Measurements from ENCODE around the gene PIR.

Gene PIR

DNA sequence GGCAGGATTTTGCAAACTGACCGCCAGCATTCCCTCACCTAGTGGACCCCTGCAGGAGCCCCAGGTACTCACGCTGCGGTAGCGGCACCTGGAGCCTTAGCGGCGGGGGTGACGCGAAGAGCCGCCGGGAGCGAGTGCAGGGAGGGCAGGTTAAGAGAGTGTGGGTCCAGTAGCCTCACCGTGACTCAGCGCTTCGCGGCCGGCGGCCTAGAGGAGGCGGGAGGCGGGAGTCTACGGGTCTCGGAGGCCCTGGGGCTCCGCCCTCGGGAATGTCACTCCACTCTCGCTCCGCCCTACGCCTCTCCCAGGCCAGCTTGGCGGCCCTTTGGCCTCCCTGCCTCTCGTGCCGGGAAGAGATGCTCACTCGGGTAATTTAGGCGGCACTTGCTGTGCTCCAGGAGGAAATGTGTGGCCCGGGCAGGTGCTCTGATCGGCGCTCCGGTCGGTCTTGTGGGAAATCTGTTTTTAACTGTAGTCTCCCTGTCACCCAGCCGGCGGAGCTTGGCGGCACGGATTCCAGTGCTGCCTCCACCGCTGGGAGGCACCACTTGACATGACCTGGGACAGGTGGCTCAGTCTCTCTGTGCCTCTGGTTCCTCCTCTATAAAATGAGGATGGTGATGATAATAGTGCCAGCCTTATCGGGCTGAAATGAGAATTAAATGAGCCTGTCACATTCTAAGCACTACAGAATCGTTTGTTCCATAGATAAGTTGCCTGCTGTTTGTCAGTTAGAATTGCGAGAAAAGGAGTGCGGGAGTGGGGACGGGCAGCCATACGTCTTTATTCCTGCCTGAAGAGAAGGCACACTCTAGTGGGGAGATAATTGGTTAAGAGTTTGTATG is at the start of gene PIR (continued):
- 0 out of 2 replicates have a peak, but pooled peaks have one; percentile 76 for TF ChIP-seq TRIM28 (IDR thresholded peaks at IDR 0.05; ENCODE audit: borderline replicate concordance, low read length)
- TF ChIP-seq ZNF600 (tag by site-specific recombination; IDR thresholded peaks at IDR 0.05): no peak
- TF ChIP-seq RBAK (tag by site-specific recombination; IDR thresholded peaks at IDR 0.05): no peak
- TF ChIP-seq ZNF202 (tag by site-specific recombination; IDR thresholded peaks at IDR 0.05; ENCODE audit: borderline replicate concordance): no peak
- TF ChIP-seq ZNF549 (tag by site-specific recombination; IDR thresholded peaks at IDR 0.05): no peak
- TF ChIP-seq ZNF701 (tag by site-specific recombination; IDR thresholded peaks at IDR 0.05): no peak
- TF ChIP-seq, protein P1, sequence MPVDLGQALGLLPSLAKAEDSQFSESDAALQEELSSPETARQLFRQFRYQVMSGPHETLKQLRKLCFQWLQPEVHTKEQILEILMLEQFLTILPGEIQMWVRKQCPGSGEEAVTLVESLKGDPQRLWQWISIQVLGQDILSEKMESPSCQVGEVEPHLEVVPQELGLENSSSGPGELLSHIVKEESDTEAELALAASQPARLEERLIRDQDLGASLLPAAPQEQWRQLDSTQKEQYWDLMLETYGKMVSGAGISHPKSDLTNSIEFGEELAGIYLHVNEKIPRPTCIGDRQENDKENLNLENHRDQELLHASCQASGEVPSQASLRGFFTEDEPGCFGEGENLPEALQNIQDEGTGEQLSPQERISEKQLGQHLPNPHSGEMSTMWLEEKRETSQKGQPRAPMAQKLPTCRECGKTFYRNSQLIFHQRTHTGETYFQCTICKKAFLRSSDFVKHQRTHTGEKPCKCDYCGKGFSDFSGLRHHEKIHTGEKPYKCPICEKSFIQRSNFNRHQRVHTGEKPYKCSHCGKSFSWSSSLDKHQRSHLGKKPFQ (tag by site-specific recombination; IDR thresholded peaks at IDR 0.05): no peak
- peak; percentile 73 for TF ChIP-seq SP2 (tag by site-specific recombination; IDR thresholded peaks at IDR 0.05)
- TF ChIP-seq KLF16 (tag by site-specific recombination; IDR thresholded peaks at IDR 0.05): 0 out of 2 replicates have a peak, but pooled peaks have one; percentile 11
- TF ChIP-seq ZNF112 (tag by site-specific recombination; IDR thresholded peaks at IDR 0.05): no peak
- TF ChIP-seq ZBTB20 (tag by site-specific recombination; IDR thresholded peaks at IDR 0.05): no peak
- no peak for TF ChIP-seq ZNF366 (tag by site-specific recombination; conservative IDR thresholded peaks at IDR 0.05)
- no peak for TF ChIP-seq ZNF223 (tag by site-specific recombination; IDR thresholded peaks at IDR 0.05)
- TF ChIP-seq, protein P2, sequence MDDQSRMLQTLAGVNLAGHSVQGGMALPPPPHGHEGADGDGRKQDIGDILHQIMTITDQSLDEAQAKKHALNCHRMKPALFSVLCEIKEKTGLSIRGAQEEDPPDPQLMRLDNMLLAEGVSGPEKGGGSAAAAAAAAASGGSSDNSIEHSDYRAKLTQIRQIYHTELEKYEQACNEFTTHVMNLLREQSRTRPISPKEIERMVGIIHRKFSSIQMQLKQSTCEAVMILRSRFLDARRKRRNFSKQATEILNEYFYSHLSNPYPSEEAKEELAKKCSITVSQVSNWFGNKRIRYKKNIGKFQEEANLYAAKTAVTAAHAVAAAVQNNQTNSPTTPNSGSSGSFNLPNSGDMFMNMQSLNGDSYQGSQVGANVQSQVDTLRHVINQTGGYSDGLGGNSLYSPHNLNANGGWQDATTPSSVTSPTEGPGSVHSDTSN (CRISPR knock-in tag; IDR thresholded peaks at IDR 0.05): no peak
- no peak for TF ChIP-seq ZNF624 (tag by site-specific recombination; IDR thresholded peaks at IDR 0.05)
- TF ChIP-seq ZXDB (tag by site-specific recombination; IDR thresholded peaks at IDR 0.05): peak; percentile 40; the same call in 1 of the 2 replicates
- TF ChIP-seq ZNF837 (tag by site-specific recombination; IDR thresholded peaks at IDR 0.05): no peak
- TF ChIP-seq KLF1 (tag by site-specific recombination; IDR thresholded peaks at IDR 0.05): no peak
- TF ChIP-seq ZNF777 (tag by site-specific recombination; IDR thresholded peaks at IDR 0.05; ENCODE audit: borderline replicate concordance): no peak
- no peak for TF ChIP-seq ZNF174 (tag by site-specific recombination; IDR thresholded peaks at IDR 0.05)
- TF ChIP-seq, protein P3, sequence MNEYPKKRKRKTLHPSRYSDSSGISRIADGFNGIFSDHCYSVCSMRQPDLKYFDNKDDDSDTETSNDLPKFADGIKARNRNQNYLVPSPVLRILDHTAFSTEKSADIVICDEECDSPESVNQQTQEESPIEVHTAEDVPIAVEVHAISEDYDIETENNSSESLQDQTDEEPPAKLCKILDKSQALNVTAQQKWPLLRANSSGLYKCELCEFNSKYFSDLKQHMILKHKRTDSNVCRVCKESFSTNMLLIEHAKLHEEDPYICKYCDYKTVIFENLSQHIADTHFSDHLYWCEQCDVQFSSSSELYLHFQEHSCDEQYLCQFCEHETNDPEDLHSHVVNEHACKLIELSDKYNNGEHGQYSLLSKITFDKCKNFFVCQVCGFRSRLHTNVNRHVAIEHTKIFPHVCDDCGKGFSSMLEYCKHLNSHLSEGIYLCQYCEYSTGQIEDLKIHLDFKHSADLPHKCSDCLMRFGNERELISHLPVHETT (tag by site-specific recombination; IDR thresholded peaks at IDR 0.05): no peak
- TF ChIP-seq SETDB1 (IDR thresholded peaks at IDR 0.05; ENCODE audit: insufficient read length, low read length): no peak
- TF ChIP-seq ZNF169 (tag by site-specific recombination; IDR thresholded peaks at IDR 0.05): no peak
- no peak for TF ChIP-seq ZNF621 (tag by site-specific recombination; IDR thresholded peaks at IDR 0.05)
- no peak for TF ChIP-seq ZNF521 (tag by site-specific recombination; IDR thresholded peaks at IDR 0.05)
- TF ChIP-seq HOXD13 (CRISPR knock-in tag; IDR thresholded peaks at IDR 0.05; ENCODE audit: borderline replicate concordance): no peak
- no peak for TF ChIP-seq ZSCAN18 (tag by site-specific recombination; IDR thresholded peaks at IDR 0.05)
- no peak for TF ChIP-seq ZNF133 (tag by site-specific recombination; IDR thresholded peaks at IDR 0.05)
- no peak for TF ChIP-seq ZNF350 (tag by site-specific recombination; IDR thresholded peaks at IDR 0.05)
- no peak for TF ChIP-seq WT1 (tag by site-specific recombination; IDR thresholded peaks at IDR 0.05)
- no peak for TF ChIP-seq ZNF138 (tag by site-specific recombination; IDR thresholded peaks at IDR 0.05; ENCODE audit: borderline replicate concordance)
- TF ChIP-seq ZSCAN23 (tag by site-specific recombination; IDR thresholded peaks at IDR 0.05): no peak
- no peak for TF ChIP-seq ZNF19 (tag by site-specific recombination; IDR thresholded peaks at IDR 0.05; ENCODE audit: low read depth)
- no peak for TF ChIP-seq YY1 (tag by site-specific recombination; IDR thresholded peaks at IDR 0.05)
- TF ChIP-seq ZNF473 (tag by site-specific recombination; IDR thresholded peaks at IDR 0.05): no peak

Data from HEK293 (cell line).